GM21737 (cell line): Measurements from ENCODE around the gene LMF1.
"Not testable (repeated sequence)": the region's sequence is repeated elsewhere in the genome, so short reads cannot be mapped to it uniquely, and the experiment has no call there.

Experiments used
- ATAC-seq: cut with Tn5 transposase; IDR thresholded peaks from one replicate; pipeline ENCODE4 v1.9.1; 2021; ENCODE audit warnings: mild to moderate bottlenecking, moderate library complexity; ENCODE audit not compliant: unreplicated experiment

Gene LMF1

DNA sequence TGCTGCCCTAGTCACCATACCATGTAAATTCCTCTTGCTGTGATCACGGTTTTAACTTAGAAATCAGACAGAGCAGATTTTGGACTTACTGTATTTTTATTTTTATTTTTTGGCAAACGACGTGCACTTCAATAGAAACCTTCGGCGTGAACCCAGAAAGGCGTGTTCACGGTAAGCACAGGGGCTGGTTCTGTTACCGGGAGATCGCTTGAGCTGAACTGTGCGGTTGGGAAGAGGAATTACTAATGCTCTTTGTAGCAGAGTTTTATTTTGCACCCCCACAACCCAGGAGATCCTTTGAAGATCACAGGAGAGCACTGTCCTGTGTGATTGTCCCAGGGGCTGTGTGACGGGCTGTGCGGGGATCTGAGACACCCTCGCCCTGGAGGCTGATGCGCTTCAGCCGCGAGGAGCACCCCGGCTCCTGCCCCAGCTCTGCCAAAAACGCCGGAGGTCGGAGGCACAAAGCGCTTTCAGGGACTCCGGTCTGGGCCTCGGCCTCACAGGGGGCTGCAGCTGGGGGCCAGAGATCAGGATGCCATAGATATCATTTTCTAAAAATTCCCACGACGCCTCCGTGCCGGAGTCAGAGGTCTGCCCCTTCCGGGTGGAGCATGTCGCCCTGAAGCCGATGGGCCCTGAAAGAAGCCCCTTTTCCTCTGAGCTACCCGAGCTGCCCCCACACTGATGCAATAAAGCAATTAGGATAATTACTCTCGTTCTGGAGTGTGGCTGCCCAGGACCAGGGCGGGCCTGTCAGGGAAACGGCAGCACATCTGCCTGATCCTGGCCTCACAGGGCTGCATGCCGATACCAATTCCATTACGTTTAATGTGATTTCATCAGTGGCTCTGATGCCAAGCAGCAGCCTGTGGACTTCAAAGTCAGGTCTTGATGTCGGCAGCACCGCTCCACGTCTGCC, 71.8 kb downstream of the LMF1 start:
- ATAC-seq = no peak

DNA sequence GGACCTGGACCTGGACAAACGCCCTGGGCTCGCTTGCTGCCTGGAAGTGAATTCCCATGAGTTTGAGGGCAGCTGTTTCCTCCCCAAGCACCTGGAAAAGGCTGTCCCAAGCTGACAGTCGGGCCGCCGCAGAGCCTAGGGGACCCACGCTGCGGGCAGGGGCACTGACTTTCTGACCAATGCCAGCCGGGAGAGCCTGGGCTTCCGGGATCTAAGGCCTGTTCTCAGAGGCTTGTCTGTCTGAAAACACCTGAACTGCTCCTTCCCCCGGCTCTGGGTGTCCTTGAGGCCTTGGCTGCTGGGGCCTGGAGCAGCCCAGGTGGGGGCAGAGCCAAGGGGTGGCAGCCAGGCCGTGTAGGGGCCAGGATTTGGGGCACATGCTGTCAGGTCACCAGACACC, 72.6 kb downstream of the LMF1 start:
- ATAC-seq = no peak

DNA sequence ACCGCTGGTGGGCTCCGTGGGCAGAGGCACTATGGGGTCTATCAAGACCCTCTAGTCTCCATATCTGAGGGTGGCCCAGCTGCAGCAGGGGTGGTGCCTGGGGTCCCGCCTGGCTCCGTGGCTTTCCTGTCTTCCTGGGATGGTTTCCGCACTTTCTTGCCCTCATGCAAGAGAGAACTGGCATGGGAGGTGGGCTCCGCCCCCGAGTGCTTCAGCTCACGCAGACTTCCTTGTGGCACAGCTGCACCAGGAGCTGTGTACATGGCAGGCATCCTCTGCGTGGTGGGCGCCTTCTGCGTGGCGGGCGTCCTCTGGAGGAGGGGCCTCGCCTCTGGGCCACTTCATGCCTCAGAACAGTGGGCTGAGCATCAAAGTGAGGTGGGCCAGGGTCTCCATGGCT, 73.1 kb downstream of the LMF1 start:
- ATAC-seq = no peak

DNA sequence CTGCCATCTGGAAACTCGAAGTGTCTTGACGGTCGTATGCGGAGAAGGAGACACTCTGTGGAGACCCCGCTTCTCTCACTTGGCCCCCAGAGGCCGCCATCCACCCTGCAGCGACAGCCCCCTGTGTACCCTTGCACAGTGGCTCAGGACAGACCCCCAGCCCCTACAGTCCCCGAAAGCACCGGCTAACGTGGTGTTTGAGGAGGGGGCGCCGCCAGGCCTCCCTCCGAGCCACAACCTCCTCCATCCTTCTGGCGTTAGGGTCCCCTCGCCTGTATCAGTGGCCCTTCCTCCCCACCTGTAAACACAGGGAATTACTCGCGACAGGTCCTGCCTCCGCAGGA, 73.6 kb downstream of the LMF1 start:
- ATAC-seq = no peak

DNA sequence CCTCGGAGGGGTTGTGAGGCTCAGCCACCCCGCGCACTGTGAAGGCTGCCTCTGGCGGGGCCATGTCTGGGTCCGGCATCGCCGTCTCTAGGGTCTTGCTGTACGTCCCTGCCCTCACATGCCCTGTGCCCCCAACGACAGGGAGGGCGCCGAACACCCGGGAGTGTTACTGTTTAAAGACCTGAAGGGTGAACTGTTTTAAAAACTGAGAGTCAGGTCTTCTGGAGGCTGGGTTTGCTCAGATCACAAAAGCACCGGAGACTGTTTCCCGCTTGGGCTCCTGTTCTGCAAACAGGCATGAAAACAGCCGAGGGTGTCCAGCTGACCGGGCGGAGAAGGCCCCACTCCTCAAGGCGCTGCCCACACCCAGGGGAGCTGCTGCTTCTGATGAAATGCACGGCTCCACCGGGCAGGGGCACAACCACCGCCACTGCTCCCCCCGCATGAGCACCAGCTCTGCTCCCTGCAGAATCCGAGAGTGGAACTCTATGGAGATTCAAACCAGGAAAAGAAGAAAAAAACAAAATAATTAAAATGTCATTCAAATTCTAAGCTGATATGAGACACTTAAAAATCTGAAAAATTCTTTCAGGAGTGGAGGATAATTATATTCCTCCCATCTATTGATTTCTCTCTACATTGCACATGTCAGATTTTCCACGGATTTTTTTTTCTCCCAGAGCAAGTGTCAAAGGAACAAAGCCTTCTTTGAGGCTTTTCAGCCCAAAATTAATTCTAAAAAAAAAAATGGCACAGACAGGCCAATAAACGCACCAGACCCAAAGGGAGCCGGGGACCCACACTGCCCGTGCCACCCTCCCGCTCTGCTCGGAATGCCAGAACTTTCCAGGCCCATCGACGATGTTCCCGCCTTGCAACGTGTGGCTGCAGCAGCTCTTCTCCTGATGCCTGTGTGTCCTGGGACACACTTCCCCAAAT, 74.3 kb downstream of the LMF1 start:
- no peak for ATAC-seq

DNA sequence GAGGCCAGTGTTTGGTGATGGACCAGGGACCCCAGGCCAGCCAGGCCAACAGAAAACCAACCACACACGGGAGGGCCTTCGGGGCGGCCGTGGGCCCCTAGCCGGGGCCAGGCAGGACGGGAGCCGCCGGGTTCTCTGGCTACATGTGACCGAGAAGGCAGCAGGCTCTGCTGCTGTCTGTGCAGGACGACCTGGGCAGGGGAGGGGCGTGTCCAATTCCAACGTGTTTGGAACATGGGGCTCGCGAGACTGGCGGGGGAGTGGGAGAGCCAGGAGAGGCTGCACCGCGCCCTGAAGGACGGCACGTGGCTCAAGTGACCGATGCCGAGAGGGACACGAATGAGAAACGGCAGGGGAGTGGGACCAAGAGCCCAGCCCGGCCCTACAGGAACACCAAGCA, 75.4 kb downstream of the LMF1 start:
- ATAC-seq = no peak

DNA sequence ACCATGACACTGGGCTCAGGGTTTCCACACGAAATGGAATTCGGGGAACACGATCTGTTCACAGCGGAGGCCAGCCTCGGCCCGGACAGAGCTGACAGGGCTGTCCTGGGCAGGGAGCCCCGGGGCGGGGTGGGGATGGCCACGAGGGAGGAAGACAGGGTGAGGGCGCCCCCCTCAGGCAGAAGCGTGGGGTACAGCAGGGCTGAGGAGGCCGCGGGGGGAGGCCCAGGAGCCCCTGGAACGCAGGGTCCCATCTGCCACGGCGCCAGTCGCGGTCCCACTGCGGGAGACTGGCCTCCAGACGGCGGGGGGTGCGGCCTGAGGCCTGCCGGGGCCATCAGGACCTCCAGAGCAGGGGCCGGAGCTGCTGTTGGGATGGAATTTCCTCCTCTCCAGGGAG, 75.9 kb downstream of the LMF1 start:
- ATAC-seq = no peak

DNA sequence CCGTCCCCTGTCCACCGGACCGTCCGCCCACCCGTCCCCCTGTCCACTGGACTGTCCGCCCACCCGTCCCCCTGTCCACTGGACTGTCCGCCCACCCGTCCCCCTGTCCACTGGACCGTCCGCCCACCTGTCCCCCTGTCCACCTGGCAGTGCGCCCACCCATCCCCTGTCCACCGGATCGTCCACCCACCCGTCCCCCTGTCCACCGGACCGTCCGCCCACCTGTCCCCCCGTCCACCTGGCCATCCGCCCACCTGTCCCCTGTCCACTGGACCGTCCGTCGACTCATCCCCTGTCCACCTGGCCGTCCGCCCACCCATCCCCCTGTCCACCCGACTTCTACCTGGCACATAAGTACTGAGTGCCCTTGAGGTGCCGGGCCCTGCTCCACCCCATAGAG, 76.6 kb downstream of the LMF1 start:
- ATAC-seq = no peak

DNA sequence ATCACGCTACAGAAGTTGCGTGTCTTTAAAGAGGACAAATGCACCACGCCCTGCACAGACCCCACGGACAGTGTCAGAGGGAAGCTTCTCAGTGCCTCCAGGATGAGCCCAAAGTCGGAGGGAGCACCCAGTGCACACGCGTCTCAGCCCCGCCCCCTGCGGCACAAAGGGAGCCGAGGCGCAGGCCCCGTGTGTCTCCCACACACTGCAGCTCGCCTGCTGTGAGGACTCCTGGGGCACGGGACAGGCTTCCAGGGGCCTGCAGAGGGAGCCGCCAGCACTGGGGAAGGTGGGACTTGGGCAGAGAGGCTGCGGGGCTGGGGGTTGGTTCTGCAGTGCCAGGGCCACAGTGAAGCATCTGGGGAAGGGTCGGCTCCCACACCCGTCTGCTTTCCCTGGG, 77.4 kb downstream of the LMF1 start:
- no peak for ATAC-seq

DNA sequence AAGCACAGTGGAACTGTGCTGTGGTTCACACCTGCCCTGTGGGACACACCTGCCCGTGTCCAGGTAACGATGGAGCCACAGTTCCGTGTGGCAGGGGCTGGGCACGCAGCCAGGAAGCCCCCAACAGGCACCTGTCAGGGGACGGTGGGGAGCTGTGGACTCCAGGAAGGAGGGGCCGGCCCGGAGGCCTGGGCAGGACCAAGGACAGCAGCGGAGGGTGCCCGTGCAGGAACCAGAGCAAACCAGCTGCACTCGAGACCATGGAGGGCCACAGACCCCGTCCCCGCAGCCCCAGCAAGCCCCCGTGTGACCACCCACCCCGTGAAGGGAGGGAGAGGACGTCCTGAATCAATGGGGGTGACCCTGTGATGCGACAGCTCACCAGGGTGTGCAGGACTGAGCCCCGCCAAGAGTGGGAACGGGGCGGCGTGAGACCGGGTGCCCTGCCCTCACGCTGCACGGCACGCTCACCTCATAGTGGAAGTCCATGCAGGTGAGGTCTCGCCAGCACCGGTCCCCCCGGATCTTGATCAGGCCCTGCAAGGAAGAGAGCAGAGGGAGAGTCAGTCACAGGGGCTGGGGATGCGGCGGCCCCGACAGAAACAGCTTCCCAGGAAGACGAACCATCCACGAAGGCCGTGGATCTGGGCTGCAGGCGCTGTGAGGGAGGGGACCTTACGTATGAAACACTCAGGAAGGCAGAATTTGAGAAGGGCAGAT, 78.1 kb downstream of the LMF1 start:
- ATAC-seq = no peak

DNA sequence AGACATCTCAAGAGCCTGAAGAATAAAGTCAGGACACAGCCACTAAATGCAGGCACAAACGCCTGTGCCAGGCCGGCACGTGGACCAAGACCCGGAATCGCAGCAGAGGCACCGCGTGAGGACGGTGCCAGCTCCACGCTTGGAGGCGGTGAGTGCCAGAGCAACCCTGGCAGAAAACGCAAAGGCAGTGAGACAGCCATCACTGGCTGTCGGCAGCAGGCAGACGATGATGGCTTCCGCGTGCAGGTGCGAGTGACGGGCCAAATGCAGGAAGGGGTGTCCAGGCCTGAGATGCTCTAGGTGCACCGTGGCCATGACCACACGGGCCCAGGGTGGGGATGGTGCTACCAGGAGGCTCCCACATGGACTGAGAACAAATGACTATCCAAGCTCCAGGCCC, 78.8 kb downstream of the LMF1 start:
- ATAC-seq = no peak

DNA sequence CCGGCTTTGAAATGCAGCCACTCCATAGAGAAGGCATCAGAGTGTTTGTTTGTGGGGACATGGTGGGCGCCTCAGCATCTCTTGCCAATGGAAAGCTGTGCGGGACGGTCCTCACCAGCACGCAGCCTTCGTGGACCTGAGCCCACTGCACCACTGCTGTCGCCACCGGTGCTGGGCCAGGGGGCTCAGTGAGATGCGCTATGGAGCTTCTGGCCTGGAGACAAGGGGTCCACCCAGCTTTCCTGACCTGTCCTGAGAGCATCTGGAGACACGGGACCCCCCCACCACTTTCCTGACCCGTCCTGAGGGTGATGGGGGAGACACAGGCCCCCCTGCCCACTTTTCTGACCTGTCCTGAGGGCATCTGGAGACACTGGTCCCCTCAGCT, 79.4 kb downstream of the LMF1 start:
- ATAC-seq = no peak

DNA sequence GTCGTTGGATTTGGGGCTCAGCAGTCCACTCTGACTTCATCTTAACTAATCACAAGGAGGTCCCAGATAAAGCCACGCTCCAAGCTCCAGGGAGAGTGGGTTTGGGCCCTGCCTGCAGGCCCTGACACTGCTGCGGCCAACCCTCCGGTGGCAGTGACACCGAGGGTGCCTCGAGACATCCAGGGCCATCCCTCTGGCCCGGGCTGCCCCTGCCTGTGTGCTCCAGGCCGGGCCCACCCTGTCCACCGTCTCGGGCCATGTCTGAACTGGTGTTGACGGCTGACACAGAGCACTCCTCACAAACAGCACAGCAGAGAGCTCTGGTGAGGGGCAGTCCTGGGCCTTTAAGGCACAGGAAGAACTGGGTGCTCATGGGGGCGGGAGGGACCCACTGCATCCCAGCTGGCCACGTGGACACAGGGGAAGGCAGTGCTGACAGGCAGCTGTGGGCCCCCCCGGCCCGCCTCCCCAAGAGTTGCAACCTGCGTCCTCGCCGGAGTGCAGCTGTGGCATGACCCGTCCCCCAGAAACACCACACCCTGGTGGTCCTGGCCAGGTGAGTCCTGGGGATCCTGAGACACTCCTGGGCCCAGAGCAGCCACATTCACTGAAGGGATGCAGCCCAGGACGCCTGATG, 80.0 kb downstream of the LMF1 start:
- ATAC-seq = no peak

DNA sequence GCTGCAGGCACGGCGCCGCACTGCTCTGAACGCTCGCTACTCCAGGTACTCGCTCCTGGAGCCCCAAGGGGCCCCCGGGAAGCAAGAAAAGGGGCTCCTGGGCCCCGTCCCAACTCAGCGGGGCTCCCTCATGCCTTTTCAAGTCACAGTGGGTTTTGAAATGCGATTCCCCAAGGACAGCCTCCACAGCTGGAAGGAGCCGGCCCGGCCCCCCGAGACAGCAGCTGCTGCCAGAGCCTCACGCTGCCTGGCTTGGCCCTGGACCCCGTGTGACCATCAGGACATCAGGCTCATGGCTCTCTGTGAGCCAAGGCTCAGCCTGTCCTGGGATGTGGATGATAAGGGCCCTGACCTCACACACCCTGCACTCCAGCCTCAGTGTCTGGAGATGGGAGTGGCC, 80.6 kb downstream of the LMF1 start:
- ATAC-seq = no peak

DNA sequence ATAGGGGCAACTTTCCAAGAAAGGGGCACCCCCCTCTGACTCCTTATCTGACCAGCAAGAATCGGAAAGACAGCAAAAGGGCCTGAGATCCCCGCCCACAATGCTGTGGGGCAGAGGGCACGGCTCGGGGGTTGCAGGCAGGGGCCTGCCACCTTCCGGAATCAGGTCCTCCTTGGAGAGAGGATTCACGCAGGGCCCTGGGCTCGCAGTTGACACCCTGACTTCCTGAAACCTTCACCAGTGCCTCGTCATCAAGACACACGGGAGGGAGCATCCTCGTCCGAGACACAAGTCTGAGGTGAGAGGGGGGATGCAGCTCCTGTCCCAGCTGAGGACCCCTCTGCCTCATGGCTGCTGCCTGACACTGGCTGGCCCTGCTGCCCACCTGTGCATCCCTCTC, 81.2 kb downstream of the LMF1 start:
- ATAC-seq = no peak

DNA sequence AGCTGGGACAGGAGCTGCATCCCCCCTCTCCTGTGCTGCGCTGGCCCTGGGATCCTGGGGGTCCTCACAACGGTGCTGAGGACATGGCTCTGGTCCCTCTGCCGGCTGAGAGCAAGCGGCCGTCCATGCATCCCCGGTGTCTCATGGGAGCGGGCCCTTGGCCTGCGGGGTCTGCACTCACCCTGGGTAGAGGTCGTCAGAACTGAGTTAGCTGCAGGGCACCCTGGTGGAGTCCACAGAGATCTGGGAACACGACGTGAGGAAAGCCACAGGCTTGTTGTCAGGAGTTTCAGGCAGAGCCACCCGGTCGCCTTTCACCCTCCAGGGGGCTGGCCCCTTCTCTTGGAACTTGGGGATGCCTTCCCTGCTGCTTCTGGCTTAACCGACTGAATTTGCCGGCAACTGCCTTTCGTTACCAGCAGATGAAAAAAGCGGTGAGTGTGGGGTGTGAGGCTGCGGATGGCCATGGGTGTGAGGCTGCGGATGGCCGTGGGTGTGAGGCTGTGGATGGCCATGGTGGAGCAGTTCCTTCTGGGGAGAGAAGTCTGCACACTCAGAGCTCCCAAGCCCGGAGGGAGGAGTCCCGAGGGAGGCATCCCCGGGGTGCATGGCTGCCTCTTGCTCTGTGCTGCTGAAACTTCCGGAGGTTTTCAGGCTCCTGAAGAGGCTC, 81.7 kb downstream of the LMF1 start:
- no peak for ATAC-seq

DNA sequence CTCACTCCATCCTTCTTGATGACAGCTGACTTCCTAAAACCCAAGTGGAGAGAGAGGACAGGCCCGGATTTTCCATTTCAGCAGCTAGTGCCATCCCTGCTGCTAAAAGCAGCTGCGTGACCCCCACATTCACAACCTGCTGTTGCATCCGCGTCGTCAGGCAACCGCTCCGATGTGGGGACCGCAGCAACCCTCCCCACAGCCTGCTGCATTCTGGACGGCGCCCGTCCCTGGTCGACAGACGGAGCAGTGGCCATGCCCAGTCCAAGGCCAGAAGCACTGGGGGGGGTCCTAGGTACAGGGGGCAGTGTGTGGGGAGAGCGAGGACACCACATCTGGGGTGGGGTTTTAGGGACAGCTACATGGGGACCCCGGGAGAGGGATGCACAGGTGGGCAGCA, 82.3 kb downstream of the LMF1 start:
- ATAC-seq = not testable (repeated sequence)

DNA sequence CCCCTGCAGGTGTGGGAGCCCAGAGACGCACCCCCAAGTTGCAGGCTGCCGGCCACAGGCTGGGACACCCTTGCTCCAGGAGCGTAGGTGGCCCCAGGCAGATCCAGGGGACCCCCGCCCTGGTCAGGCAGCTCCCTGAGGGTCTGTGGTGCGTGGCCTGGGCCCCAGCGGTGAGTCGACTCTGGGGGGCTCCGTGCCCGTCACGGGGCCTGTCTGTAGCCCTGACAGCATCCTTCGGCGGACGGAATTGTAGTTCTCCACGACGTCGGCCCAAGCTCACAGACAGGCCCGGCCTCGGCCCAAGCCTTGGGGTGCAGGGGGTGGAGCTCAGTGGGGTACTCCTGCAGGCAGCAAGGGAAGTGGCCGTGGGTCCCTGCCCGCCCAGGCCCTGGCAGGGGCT, 82.9 kb downstream of the LMF1 start:
- no peak for ATAC-seq

DNA sequence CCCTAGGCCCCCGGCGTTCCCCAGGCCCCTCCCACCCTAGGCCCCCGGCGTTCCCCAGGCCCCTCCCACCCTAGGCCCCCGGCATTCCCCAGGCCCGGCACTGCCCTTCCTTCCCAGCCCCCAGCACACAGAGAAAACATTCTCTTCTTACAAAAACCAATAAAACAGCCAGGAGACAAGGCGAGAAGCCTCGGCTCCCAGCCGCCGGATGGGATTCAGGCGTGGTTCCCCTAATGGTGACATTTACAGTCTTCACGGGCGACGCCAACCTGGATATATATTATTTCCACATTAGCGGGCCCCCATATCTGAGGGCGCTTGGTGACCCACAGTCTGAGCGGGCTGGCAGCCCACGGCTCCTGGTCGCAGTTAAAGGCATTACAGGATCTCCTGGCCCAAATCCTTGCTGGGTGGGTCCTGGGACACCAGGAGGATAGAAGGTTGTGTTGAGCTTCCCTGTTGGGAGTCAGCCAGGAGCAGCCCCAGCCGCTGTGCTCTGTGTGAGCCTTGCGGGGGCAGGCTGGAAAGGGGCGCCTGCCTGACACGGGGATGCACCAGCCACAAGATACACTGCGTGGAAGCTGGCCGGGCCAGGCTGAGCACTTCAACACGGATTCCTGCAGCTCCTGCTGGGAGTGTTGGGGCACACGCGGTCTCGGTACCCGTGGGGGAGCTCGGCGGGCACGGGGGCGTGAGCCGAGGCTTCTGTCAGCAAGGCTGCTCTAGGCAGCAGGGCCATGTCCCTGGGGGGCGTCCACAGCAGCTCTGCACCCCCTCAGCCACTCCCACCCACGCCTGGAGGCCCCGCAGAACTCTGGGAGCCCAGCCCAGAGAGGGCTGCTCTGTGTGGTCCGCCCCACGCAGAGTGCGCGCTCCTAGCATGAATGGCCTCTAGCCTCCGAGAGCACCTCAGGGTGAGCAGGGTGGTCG, 83.7 kb downstream of the LMF1 start:
- ATAC-seq = no peak
